GM18511 (cell line): Measurements from ENCODE around the gene A1CF.
A peak's percentile ranks its signal among the peaks of the same experiment; 100 is the strongest.
"Not testable (repeated sequence)": the region's sequence is repeated elsewhere in the genome, so short reads cannot be mapped to it uniquely, and the experiment has no call there.

Experiments used
- ATAC-seq: cut with Tn5 transposase; IDR thresholded peaks from one replicate; pipeline ENCODE4 v1.9.1; 2021; ENCODE audit warnings: mild to moderate bottlenecking, moderate library complexity; ENCODE audit not compliant: unreplicated experiment

The A1CF gene, protein sequence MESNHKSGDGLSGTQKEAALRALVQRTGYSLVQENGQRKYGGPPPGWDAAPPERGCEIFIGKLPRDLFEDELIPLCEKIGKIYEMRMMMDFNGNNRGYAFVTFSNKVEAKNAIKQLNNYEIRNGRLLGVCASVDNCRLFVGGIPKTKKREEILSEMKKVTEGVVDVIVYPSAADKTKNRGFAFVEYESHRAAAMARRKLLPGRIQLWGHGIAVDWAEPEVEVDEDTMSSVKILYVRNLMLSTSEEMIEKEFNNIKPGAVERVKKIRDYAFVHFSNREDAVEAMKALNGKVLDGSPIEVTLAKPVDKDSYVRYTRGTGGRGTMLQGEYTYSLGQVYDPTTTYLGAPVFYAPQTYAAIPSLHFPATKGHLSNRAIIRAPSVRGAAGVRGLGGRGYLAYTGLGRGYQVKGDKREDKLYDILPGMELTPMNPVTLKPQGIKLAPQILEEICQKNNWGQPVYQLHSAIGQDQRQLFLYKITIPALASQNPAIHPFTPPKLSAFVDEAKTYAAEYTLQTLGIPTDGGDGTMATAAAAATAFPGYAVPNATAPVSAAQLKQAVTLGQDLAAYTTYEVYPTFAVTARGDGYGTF

DNA sequence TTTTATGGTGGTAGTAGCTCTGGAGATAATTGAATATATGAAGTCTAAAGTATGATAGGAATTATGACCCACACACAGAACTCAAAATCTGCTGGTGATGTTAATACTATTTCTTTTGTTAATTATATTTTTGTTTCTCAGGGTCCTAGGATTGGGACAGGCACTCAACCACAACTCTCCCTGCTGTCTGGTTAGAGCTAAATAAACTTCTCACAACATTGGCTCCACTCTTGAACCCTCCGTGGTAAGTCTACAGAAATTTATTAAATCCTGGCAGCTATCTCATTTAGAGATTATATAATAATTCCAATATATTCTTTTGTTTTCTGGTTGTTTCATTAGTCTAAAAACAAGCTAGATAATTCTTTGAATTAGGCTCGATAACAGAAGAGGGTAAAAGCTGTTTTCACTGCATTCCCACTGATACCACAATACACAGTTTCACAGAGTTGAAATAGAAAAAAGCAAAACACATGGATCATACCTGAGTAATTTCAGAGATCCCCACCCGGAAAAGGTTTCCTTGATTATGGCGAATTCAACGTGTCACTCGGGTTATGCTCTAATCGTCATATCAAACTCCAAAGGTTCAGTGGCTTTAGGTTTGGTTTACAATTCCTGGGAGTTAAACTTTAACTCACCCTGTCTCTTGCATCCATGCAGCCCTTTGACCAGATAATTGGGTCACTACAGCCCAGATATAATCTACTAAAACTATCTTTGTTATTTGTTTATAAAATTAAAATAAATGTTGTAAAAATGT lies at the start of gene A1CF:
TSS of gene A1CF (minus strand) at position 531 of the 763 bp plus-strand sequence. CDS start 25,687 bp downstream, outside the sequence.
- ATAC-seq, result no peak

DNA sequence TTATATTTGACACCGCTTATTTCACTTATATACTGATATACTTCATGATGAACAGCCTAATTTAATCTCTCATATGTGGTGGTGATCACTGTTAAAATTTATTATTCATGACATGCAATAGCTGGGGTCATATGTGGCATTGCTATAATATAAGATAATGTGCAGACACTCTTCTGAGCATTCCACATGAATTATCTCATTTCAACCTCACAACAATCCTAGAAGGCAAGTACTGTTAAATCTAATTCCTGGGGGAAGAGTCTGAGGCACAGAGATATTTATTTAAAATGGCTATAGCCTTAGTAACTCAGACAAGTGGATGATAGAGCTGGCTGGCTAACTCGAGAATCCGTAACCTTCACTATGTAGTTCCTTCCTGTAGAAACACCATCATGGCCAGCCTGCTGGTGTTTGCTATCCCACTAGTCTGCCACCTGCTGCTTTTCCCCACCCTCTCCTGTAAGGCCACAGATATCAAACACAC lies 46.6 kb upstream of the A1CF start:
- no peak for ATAC-seq

DNA sequence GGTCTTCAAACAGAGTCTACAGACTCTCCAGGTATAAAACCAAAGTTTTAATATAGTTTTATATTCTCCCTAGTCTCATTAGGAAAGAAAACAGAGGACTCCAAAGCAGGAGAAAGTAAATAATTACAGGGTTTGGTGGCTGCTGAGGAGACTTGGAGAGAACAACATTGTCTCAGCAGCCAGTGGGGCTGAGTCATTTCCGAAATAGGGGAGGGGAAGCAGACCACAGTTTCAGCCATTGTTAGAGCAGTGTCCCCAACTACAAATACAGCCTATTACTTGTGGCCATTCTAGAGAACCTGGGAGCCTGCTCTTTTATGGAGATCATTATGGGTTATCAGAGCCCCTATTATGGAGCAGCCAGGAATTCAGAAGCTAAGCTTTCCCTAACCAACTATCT lies 44.2 kb upstream of the A1CF start:
- ATAC-seq, result peak; percentile 75

DNA sequence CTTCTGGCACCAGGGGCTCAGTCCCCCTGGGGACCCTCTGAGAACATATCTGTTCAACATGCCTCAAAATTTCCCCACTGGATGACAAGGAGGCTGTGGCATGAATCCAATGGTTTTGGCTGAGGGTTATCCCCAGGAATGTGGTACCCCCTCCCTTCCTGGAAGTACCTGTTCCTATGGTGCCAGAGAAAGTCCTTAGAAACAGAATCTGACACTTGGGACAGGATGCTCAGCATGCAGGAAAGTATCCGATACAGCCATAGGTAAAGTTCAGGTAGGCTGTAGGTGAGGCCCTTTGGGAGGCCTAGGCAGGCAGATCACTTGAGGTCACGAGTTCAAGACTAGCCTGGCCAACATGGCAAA lies 42.7 kb upstream of the A1CF start:
- no peak for ATAC-seq

GRCh38 chr10:50927522-50928189 lies 42.2 kb upstream of the A1CF start:
- ATAC-seq, result no peak

DNA sequence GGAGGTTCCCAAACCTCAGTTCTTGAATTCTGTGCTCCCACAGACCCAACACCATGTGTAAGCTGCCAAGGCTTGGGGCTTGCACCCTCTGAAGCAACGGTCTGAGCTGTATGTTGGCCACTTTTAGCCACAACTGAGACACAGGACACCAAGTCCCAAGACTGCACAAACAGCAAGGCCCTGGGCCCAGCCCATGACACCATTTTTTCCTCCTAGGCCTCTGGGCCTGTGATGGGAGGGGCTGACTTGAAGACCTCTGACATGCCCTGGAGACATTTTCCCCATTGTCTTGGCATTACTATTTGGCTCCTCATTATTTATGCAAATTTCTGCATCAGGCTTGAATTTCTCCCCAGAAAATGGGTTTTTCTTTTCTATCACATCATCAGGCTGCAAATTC lies 38.0 kb upstream of the A1CF start:
- ATAC-seq, result not testable (repeated sequence)

- ATAC-seq, result no peak
Measured at GRCh38 chr10:50919010-50919409, 33.6 kb upstream of the A1CF start.

DNA sequence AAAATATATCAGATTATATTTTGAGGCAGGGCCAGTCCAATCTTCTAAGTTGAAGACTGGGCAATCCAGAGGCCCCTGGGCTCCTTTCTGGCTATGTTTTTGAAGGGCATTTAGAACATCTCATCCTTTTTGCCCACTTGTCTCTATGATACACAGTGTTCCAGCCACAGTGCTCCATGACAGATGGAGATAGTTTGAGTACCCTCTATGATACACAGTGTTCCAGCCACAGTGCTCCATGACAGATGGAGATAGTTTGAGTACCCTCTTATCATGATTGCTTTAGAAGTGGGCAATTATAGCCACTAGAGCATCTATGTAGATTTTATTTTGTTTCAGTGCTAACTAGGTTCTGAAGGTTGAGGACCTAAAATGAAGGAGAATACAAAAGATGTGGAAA lies 33.1 kb upstream of the A1CF start:
- ATAC-seq, result no peak

DNA sequence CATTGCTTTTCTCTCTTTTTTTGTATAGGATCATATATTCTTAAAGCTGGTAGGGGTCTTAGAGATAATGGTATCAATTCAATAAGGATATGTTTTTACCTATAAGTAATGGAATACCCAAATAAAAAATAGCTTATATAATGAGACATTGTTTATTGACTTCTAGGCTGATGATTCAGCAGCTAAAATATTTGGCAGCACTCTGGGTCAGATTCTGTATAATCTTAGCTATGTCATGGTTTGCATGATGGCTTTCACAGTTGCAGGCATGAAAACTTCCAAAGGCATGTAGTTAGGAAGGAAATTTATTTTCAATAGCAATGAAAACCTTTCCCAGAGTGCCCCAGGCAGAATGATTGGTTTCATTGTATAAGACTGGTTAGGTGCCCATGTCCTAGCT lies 32.1 kb upstream of the A1CF start:
- no peak for ATAC-seq

DNA sequence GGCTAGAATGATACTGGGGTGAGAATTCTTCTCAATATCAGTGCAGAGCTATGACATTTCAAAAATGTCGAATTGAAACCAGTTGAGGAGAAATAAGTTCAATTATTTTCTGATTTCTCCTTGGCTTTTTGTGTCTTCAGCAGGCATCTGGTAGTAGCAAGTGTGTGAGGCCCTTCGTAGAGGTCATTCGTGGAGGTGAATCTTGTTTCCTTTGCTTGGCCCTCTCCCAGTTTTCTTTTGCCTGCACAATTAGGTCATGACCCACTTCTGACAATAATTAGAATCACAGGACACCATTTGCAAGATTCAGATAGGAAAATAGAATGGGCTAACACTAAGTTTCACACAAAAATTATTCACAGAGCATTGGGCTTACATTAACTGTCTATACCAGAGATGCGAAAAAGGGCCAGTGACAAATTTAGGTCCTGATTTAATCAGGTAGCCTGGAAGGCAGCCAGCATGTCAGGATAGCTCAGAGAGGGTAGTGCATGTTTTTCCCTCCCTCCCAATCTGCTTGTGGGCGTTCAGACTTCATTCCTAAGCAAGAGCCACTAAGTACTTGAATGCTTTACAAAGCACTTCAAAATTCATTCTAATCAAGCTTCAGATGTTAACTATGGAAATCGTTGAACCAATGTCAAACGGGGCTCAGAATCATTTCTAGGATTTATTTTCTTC lies 24.0 kb upstream of the A1CF start:
- no peak for ATAC-seq

- ATAC-seq, result no peak
Measured at GRCh38 chr10:50908366-50908765, 22.9 kb upstream of the A1CF start.

- not testable (repeated sequence) for ATAC-seq
Measured at GRCh38 chr10:50905797-50906196, 20.4 kb upstream of the A1CF start.

- no peak for ATAC-seq
Measured at GRCh38 chr10:50896721-50897120, 11.3 kb upstream of the A1CF start.

DNA sequence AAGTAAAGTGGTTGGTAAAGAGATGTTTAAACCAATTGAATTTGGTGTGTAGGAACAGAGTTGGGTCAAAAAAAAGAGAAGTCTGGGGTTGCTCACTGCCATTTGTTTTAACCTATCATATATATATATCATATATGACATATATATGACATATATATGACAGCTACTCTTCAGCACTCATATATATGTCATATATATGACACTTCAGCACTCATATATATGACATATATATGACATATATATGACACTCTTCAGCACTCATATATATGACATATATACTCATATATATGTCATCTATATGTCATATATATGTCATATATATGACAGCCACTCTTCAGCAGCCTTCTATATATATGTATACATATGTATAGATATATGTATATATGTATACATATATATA lies 8.9 kb upstream of the A1CF start:
- ATAC-seq, result no peak

DNA sequence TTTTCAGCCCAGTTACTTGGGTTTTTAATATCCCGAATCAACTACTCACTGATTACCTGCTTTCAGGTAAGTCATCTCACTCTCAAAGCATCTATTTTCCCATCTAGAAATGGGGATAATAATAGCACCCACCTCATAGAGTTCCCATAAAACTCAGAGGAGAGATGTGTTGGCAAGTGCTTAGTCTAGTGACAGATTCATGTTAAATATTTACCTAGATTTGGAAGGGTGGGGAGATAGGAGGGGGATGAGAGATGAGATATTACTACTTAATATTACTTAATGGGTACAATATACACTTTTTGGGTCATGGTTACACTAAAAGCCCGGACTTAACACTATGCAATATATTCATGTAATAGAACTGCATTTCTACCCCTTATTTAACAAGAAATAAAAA lies 7.0 kb upstream of the A1CF start:
- ATAC-seq, result no peak

- ATAC-seq, result no peak
Measured at GRCh38 chr10:50884302-50884701, 1.1 kb downstream of the A1CF start.

DNA sequence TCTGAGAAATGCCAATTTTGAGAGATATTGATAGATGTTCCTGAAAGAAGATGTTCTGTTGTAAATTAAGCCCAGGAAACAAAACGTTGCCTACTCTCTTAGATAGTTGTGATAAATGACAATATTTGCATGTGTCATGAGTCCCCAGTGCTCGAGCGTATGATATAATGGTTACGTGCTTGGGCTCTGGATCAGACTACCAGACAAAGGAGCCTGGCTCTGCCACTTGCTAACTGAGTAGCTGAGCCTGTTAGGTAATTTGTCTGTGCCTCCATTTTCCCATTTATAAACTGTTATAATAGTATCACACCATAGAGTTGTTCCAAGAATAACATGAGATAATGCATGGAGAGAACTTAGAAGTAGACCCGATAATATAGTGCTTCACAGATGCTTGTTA lies 1.8 kb downstream of the A1CF start:
- ATAC-seq, result no peak

GRCh38 chr10:50882540-50882983 lies 2.9 kb downstream of the A1CF start:
- no peak for ATAC-seq

- ATAC-seq, result not testable (repeated sequence)
Measured at GRCh38 chr10:50881046-50881445, 4.4 kb downstream of the A1CF start.

GRCh38 chr10:50876429-50876828 lies 9.0 kb downstream of the A1CF start:
- no peak for ATAC-seq

DNA sequence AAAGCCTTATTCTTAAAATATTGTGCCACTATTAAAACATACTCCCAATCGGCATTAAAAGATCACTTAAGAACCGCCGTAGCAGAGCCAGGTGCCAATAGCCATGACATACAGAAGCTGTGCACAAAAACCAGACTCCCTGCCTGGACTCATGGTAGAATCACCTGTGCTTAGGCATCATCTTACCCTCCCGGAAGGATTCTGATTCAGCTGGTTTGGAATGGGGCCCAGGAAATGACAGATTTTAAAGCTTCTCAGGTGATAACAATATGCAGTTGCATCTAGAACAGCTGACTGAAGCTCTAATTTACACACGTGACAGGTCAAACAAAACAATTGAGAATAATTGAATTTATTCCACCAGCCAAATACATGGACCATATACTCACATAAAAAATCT lies 10.7 kb downstream of the A1CF start:
- no peak for ATAC-seq
